GM06990 (cell line): ENCODE measurements around the gene GLTP.

ENCODE experiments used
- DNase-seq: peaks from one replicate; pipeline ENCODE4 v3.0.0-alpha.2; 2011; ENCODE audit not compliant: insufficient read length; ENCODE audit errors: extremely low read depth
- H3K27me3 ChIP-seq: replicated peaks from 2 replicates; pipeline ENCODE4 v1.6.0; 2011; ENCODE audit warnings: low read length; ENCODE audit not compliant: control insufficient read depth, insufficient read depth
- H3K36me3 ChIP-seq: 2 replicates; pipeline ENCODE4 v1.5.1; 2011; ENCODE audit warnings: low read length; ENCODE audit not compliant: control insufficient read depth, insufficient read depth
- H3K4me3 ChIP-seq: replicated peaks from 2 replicates; pipeline ENCODE4 v1.5.1; 2011; ENCODE audit warnings: low read depth, mild to moderate bottlenecking, control low read depth, low read length
- TF ChIP-seq, protein P1 (sequence below): IDR thresholded peaks from 2 replicates; pipeline ENCODE4 v1.5.1; 2011; ENCODE audit warnings: low read length, control low read depth, mild to moderate bottlenecking, inconsistent platforms; ENCODE audit not compliant: insufficient read depth, poor library complexity, severe bottlenecking

GLTP gene

DNA sequence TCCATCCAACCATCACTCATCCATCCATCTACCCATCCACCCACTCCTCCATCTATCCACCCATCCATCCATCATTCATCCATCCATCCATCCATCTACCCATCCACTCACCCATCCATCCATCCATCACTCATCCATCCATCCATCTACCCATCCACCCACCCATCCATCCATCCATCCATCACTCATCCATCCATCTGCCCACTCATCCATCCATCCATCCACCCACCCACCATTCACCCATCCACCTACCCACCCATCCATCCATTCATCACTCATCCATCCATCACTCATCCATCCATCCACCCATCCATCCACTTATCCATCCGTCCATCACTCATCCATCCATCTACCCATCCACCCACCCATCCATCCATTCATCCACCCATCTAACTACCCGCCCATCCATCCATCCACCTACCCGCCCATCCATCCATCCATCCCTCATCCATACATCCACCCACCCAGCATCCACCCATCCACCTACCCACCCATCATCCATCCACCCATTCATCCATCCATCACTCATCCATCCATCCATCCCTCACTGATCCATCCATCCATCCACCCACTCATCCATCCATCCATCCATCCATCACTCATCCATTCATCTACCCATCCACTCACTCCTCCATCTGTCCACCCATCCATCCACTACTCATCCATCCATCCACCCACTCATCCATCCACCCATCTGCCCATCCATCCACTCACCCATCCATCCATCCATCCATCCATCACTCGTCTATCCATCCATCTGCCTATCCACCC, 71.3 kb downstream of the GLTP start:
- DNase-seq = no peak
- no peaks in the 10 kb centered on the region for H3K27me3 ChIP-seq
- H3K4me3 ChIP-seq = no peak overlapping the region
- H3K36me3 ChIP-seq = no peaks in the 10 kb centered on the region
- TF ChIP-seq, protein P1, sequence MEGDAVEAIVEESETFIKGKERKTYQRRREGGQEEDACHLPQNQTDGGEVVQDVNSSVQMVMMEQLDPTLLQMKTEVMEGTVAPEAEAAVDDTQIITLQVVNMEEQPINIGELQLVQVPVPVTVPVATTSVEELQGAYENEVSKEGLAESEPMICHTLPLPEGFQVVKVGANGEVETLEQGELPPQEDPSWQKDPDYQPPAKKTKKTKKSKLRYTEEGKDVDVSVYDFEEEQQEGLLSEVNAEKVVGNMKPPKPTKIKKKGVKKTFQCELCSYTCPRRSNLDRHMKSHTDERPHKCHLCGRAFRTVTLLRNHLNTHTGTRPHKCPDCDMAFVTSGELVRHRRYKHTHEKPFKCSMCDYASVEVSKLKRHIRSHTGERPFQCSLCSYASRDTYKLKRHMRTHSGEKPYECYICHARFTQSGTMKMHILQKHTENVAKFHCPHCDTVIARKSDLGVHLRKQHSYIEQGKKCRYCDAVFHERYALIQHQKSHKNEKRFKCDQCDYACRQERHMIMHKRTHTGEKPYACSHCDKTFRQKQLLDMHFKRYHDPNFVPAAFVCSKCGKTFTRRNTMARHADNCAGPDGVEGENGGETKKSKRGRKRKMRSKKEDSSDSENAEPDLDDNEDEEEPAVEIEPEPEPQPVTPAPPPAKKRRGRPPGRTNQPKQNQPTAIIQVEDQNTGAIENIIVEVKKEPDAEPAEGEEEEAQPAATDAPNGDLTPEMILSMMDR = no peak

DNA sequence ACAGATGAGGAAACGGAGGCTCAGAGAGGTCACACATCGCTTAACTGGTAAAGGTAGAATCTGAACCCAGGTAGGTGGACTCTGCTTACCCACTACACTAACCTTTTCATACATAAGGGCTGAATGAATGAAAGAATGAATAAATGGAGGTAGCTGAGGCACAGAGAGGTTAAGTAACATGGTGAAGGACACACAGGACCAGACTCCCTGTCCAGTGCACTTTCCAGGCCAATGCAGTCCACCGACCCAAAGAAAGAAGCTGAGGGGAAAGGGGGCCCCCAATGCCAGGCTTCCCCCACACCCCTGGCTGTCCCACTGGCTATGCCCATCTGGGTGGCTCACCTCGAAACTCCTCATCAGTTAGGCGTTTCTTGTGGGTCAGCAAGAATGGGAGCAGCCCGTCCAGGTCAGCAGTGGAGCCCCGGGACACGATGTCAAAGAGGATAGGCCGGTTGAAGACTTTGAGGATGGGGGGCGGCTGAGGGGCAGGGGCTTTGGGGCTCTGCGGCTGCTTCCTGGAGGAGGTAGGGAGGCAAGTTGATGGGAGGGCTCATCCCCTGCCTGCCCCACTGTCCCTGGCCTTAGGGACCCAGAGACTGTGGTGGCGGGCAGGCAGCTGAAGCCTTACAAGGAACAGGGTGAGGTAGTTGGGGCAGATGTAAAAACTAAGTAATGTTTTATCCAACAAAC, 72.2 kb downstream of the GLTP start:
- no peaks in the 10 kb centered on the region for H3K36me3 ChIP-seq
- no peak for DNase-seq
- TF ChIP-seq, protein P1 = no peak
- H3K4me3 ChIP-seq = no peak overlapping the region
- no peaks in the 10 kb centered on the region for H3K27me3 ChIP-seq

DNA sequence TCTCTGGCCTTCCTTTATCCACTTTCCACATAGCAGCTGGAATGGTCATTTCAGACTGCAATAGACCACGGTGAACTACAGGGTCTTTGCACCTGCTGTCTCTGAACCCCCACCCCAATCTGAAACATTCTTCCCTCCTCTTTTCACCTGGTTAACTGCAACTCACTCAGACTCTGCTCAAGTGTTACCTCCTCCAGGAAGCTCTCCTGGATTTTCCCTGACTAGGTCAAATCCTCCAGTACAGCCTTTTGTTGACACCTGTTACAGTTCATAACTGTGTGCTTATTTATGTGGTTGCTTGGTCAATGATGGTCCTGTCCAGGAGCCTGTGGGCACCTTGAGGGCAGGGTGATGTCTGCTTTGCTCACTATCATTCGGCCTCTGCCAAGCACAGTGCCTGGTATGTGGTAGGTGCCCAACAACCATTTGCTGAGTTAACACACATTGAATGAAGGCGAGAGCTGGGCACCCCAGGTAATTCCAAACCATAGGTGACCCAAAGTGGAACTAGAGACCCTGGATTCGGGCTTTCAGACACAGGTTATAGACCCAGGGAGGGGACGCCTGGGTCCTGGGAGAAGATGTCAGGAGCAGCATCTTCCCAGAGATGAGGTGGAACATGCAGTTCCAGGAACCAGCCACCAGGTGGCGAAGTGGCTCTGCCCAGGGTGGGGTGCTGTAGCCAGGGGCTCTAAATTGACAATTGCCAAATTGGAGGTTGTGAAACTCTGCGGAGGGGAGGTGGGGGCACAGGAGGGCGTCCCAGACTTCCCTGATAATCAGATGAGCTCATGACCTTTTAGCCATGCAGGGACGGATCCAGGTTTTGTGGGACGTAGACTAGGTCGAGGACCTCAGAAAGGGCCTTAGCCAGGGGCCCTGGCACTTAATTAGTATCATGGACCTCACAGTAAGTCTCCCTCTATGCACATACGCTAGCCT, 75.2 kb downstream of the GLTP start:
- Histone ChIP-seq H3K27me3 (no peaks in the 10 kb centered on the region), H3K4me3 (no peak overlapping the region), H3K36me3 (no peaks in the 10 kb centered on the region)
- TF ChIP-seq, protein P1 = peak; percentile 96
- peak; percentile 28 for DNase-seq

DNA sequence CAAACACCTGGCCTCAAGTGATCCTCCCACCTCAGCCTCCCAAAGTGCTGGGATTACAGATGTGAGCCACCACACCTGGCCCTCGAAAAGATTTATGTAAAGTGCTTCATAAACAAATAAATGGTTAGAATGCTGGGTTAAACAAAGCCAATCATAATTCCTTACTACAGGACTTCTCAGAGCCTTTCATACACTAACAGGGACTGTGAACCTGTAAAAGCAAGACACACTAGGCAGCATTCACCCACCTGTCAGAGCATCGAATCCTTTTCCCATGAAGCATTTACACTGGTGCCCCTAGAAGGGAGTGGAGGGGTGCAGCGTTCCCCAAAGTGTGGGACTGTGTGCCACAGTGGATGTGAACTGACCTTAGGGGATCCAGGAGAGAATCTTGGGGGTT, 76.7 kb downstream of the GLTP start:
- TF ChIP-seq, protein P1 = no peak
- Histone ChIP-seq H3K4me3 (no peak overlapping the region), H3K27me3 (no peaks in the 10 kb centered on the region), H3K36me3 (no peaks in the 10 kb centered on the region)
- no peak for DNase-seq

DNA sequence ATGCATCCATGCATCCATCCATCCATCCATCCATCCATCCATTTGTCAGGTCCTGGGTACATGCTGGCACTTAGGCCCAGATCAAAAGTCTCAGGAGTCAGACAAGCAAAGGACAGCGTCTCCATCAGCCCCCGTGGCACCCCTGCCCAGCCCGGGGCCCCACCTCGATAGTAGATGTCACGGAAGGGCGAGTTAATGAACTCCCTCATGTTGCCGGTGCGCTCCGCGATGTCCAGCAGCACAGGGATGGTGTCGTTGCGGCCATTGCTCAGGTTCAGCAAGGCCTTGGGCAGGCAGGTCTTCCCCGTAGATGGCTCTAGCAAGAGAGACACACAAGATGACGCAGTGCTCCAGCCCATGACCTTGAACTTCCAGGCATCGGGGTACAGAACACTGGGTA, 77.5 kb downstream of the GLTP start:
- Histone ChIP-seq H3K4me3 (no peak overlapping the region), H3K27me3 (no peaks in the 10 kb centered on the region), H3K36me3 (no peaks in the 10 kb centered on the region)
- no peak for DNase-seq
- TF ChIP-seq, protein P1 = no peak
